GM21576 (cell line): ENCODE data around the gene FARP2.
A peak's percentile ranks its signal among the peaks of the same experiment; 100 is the strongest.
"Not testable (repeated sequence)": the region's sequence is repeated elsewhere in the genome, so short reads cannot be mapped to it uniquely, and the experiment has no call there.

Source experiments
- ATAC-seq: cut with Tn5 transposase; IDR thresholded peaks from one replicate; pipeline ENCODE4 v1.9.1; 2021; ENCODE audit warnings: mild to moderate bottlenecking, moderate library complexity; ENCODE audit not compliant: unreplicated experiment

FARP2 gene

GRCh38 chr2:241355983-241356870 lies at the start of gene FARP2:
TSS of gene FARP2 (plus strand) at chr2:241356285. CDS start at chr2:241373108, 16,823 bp downstream.
- peak; percentile 79 for ATAC-seq

- no peak for ATAC-seq
Measured at GRCh38 chr2:241307055-241307454, 49.0 kb upstream of the FARP2 start.

- ATAC-seq = no peak
Measured at GRCh38 chr2:241308267-241308666, 47.8 kb upstream of the FARP2 start.

GRCh38 chr2:241308832-241309500 lies 47.1 kb upstream of the FARP2 start:
- ATAC-seq = no peak

GRCh38 chr2:241309684-241310117 lies 46.4 kb upstream of the FARP2 start:
- peak; percentile 48 for ATAC-seq

GRCh38 chr2:241310917-241311566 lies 45.0 kb upstream of the FARP2 start:
- no peak for ATAC-seq

- no peak for ATAC-seq
Measured at GRCh38 chr2:241312082-241312481, 44.0 kb upstream of the FARP2 start.

GRCh38 chr2:241313543-241314095 lies 42.5 kb upstream of the FARP2 start:
- no peak for ATAC-seq

- no peak for ATAC-seq
Measured at GRCh38 chr2:241314226-241315092, 41.6 kb upstream of the FARP2 start.

- ATAC-seq = peak; percentile 61
Measured at GRCh38 chr2:241315093-241315878, 40.8 kb upstream of the FARP2 start, which contains the start of gene HDLBP. TSS of gene HDLBP (minus strand) at chr2:241315672. CDS start at chr2:241266869, 48,803 bp downstream.

- peak; percentile 37 for ATAC-seq
Measured at GRCh38 chr2:241315879-241316631, 40.0 kb upstream of the FARP2 start, which contains the start of gene SEPTIN2. TSS of gene SEPTIN2 (plus strand) at chr2:241315925. CDS start at chr2:241324233, 8,308 bp downstream.

- ATAC-seq = no peak
Measured at GRCh38 chr2:241316825-241317224, 39.3 kb upstream of the FARP2 start.

- no peak for ATAC-seq
Measured at GRCh38 chr2:241317391-241317790, 38.7 kb upstream of the FARP2 start.

- not testable (repeated sequence) for ATAC-seq
Measured at GRCh38 chr2:241318830-241319229, 37.3 kb upstream of the FARP2 start.

- ATAC-seq = no peak
Measured at GRCh38 chr2:241320394-241320793, 35.7 kb upstream of the FARP2 start.

- no peak for ATAC-seq
Measured at GRCh38 chr2:241321033-241321432, 35.1 kb upstream of the FARP2 start.

GRCh38 chr2:241321886-241322285 lies 34.2 kb upstream of the FARP2 start:
- no peak for ATAC-seq

GRCh38 chr2:241323778-241324177 lies 32.3 kb upstream of the FARP2 start:
- no peak for ATAC-seq
